ENCODE data around the gene PDCD2L. TPM values are rescaled to one million over a fixed set of nuclear protein-coding genes. Genes with fewer than 3 reads are reported as not detected.
"Not testable (repeated sequence)": the region's sequence is repeated elsewhere in the genome, so short reads cannot be mapped to it uniquely, and the experiment has no call there.

The PDCD2L gene
- polyA plus RNA-seq, 1 experiment, result 9.3 TPM

GRCh38 chr19:34366738-34367623 lies 37.2 kb upstream of the PDCD2L start:
- Histone ChIP-seq H3K36me3 (ENCODE audit: control insufficient read depth, insufficient read depth, low read length) (peaks cover 30% of the 10 kb centered on the region), H3K4me3 (ENCODE audit: low read depth, low read length) (peak overlapping the region; percentile 83), H3K27me3 (ENCODE audit: control insufficient read depth, insufficient read depth, low read length) (no peaks in the 10 kb centered on the region)
- POLR2A ChIA-PET, result no interaction called here
- TF ChIP-seq CTCF (IDR thresholded peaks at IDR 0.05; ENCODE audit: insufficient read depth, low read depth, low read length), result no peak
- CTCF ChIA-PET, result interaction anchor here (0.6 to 1.3 kb wide), 2 partner anchors 15 to 63 kb away, joined by 3 read pairs; no protein-coding TSS in a partner anchor
- no peak for DNase-seq (ENCODE audit: low read depth)

GRCh38 chr19:34367624-34367957 lies 36.6 kb upstream of the PDCD2L start:
- no peaks in the 10 kb centered on the region for H3K27me3 ChIP-seq (ENCODE audit: control insufficient read depth, insufficient read depth, low read length)
- CTCF ChIA-PET, result interaction anchor here (1.3 to 1.6 kb wide), 2 partner anchors 18 to 63 kb away, joined by 3 to 4 read pairs; no protein-coding TSS in a partner anchor
- peaks cover 31% of the 10 kb centered on the region for H3K36me3 ChIP-seq (ENCODE audit: control insufficient read depth, insufficient read depth, low read length)
- DNase-seq (ENCODE audit: low read depth), result no peak
- POLR2A ChIA-PET, result no interaction called here
- no peak for TF ChIP-seq CTCF (IDR thresholded peaks at IDR 0.05; ENCODE audit: insufficient read depth, low read depth, low read length)
- H3K4me3 ChIP-seq (ENCODE audit: low read depth, low read length), result no peak overlapping the region

GRCh38 chr19:34368338-34368737 lies 35.9 kb upstream of the PDCD2L start:
- ChIA-PET POLR2A (no interaction called here), CTCF (interaction anchor here (1.6 kb wide), 1 partner anchor 17 kb away, joined by 4 read pairs; no protein-coding TSS in a partner anchor)
- peaks cover 31% of the 10 kb centered on the region for H3K36me3 ChIP-seq (ENCODE audit: control insufficient read depth, insufficient read depth, low read length)
- H3K4me3 ChIP-seq (ENCODE audit: low read depth, low read length), result no peak overlapping the region
- no peaks in the 10 kb centered on the region for H3K27me3 ChIP-seq (ENCODE audit: control insufficient read depth, insufficient read depth, low read length)
- no peak for DNase-seq (ENCODE audit: low read depth)
- TF ChIP-seq CTCF (IDR thresholded peaks at IDR 0.05; ENCODE audit: insufficient read depth, low read depth, low read length), result no peak

GRCh38 chr19:34369166-34369565 lies 35.0 kb upstream of the PDCD2L start:
- H3K36me3 ChIP-seq (ENCODE audit: control insufficient read depth, insufficient read depth, low read length), result peaks cover 31% of the 10 kb centered on the region
- H3K27me3 ChIP-seq (ENCODE audit: control insufficient read depth, insufficient read depth, low read length); H3K4me3 ChIP-seq (ENCODE audit: low read depth, low read length); POLR2A ChIA-PET; DNase-seq (ENCODE audit: low read depth): not testable (repeated sequence)
- CTCF ChIA-PET, result interaction anchor here (1.6 kb wide), 1 partner anchor 16 kb away, joined by 4 read pairs; no protein-coding TSS in a partner anchor

GRCh38 chr19:34370117-34370516 lies 34.1 kb upstream of the PDCD2L start:
- no peak for DNase-seq (ENCODE audit: low read depth)
- Histone ChIP-seq H3K27me3 (ENCODE audit: control insufficient read depth, insufficient read depth, low read length) (no peaks in the 10 kb centered on the region), H3K36me3 (ENCODE audit: control insufficient read depth, insufficient read depth, low read length) (peaks cover 31% of the 10 kb centered on the region), H3K4me3 (ENCODE audit: low read depth, low read length) (no peak overlapping the region)
- POLR2A ChIA-PET, result no interaction called here
- CTCF ChIA-PET, result no interaction called here
- TF ChIP-seq CTCF (IDR thresholded peaks at IDR 0.05; ENCODE audit: insufficient read depth, low read depth, low read length), result no peak
